ENCODE measurements around the gene PDE4D.

The PDE4D gene

GRCh38 chr5:59055745-59056448 lies 837.6 kb downstream of the PDE4D start:
- Histone ChIP-seq H3K9ac (ENCODE audit: low read depth, low read length) (no peak overlapping the region), H3K36me3 (ENCODE audit: insufficient read depth, low read length) (no peaks in the 10 kb centered on the region), H3K4me1 (ENCODE audit: control insufficient read depth, insufficient read depth, low read length) (no peaks in the 10 kb centered on the region), H3K27me3 (ENCODE audit: control insufficient read depth, insufficient read depth, low read length) (no peaks in the 10 kb centered on the region), H3K4me2 (ENCODE audit: low read length) (no peak overlapping the region), H3K9me3 (replicated peaks; ENCODE audit: low read length) (no peaks in the 10 kb centered on the region), H3K4me3 (ENCODE audit: low read length) (no peak overlapping the region)

- Histone ChIP-seq H3K9me3 (replicated peaks; ENCODE audit: low read length) (no peaks in the 10 kb centered on the region), H3K27me3 (ENCODE audit: control insufficient read depth, insufficient read depth, low read length) (no peaks in the 10 kb centered on the region), H3K9ac (ENCODE audit: low read depth, low read length) (no peak overlapping the region), H3K4me3 (ENCODE audit: low read length) (no peak overlapping the region), H3K4me1 (ENCODE audit: control insufficient read depth, insufficient read depth, low read length) (no peaks in the 10 kb centered on the region), H3K36me3 (ENCODE audit: insufficient read depth, low read length) (no peaks in the 10 kb centered on the region), H3K4me2 (ENCODE audit: low read length) (no peak overlapping the region)
These were observed 838.5 kb downstream of the PDE4D start for GRCh38 chr5:59054963-59055528.

GRCh38 chr5:59051951-59052350 lies 841.6 kb downstream of the PDE4D start:
- H3K9me3 ChIP-seq (replicated peaks; ENCODE audit: low read length): no peaks in the 10 kb centered on the region
- H3K9ac ChIP-seq (ENCODE audit: low read depth, low read length): no peak overlapping the region
- no peak overlapping the region for H3K4me2 ChIP-seq (ENCODE audit: low read length)
- H3K27me3 ChIP-seq (ENCODE audit: control insufficient read depth, insufficient read depth, low read length): no peaks in the 10 kb centered on the region
- no peaks in the 10 kb centered on the region for H3K4me1 ChIP-seq (ENCODE audit: control insufficient read depth, insufficient read depth, low read length)
- no peaks in the 10 kb centered on the region for H3K36me3 ChIP-seq (ENCODE audit: insufficient read depth, low read length)
- H3K4me3 ChIP-seq (ENCODE audit: low read length): no peak overlapping the region

- H3K9ac ChIP-seq (ENCODE audit: low read depth, low read length): no peak overlapping the region
- H3K9me3 ChIP-seq (replicated peaks; ENCODE audit: low read length): no peaks in the 10 kb centered on the region
- H3K4me2 ChIP-seq (ENCODE audit: low read length): no peak overlapping the region
- H3K4me3 ChIP-seq (ENCODE audit: low read length): no peak overlapping the region
- H3K36me3 ChIP-seq (ENCODE audit: insufficient read depth, low read length): no peaks in the 10 kb centered on the region
- H3K4me1 ChIP-seq (ENCODE audit: control insufficient read depth, insufficient read depth, low read length): no peaks in the 10 kb centered on the region
- H3K27me3 ChIP-seq (ENCODE audit: control insufficient read depth, insufficient read depth, low read length): no peaks in the 10 kb centered on the region
These were observed 844.4 kb downstream of the PDE4D start for GRCh38 chr5:59049095-59049494.

GRCh38 chr5:59042201-59043055 lies 851.1 kb downstream of the PDE4D start:
- Histone ChIP-seq H3K27me3 (ENCODE audit: control insufficient read depth, insufficient read depth, low read length) (no peaks in the 10 kb centered on the region), H3K4me2 (ENCODE audit: low read length) (peak overlapping the region; percentile 13), H3K4me1 (ENCODE audit: control insufficient read depth, insufficient read depth, low read length) (peaks cover 28% of the 10 kb centered on the region), H3K36me3 (ENCODE audit: insufficient read depth, low read length) (no peaks in the 10 kb centered on the region), H3K9ac (ENCODE audit: low read depth, low read length) (peak overlapping the region; percentile 26), H3K9me3 (replicated peaks; ENCODE audit: low read length) (no peaks in the 10 kb centered on the region), H3K4me3 (ENCODE audit: low read length) (no peak overlapping the region)

GRCh38 chr5:59041355-59041754 lies 852.2 kb downstream of the PDE4D start:
- H3K36me3 ChIP-seq (ENCODE audit: insufficient read depth, low read length): no peaks in the 10 kb centered on the region
- no peaks in the 10 kb centered on the region for H3K27me3 ChIP-seq (ENCODE audit: control insufficient read depth, insufficient read depth, low read length)
- no peak overlapping the region for H3K4me2 ChIP-seq (ENCODE audit: low read length)
- H3K9me3 ChIP-seq (replicated peaks; ENCODE audit: low read length): no peaks in the 10 kb centered on the region
- H3K9ac ChIP-seq (ENCODE audit: low read depth, low read length): no peak overlapping the region
- peaks cover 38% of the 10 kb centered on the region for H3K4me1 ChIP-seq (ENCODE audit: control insufficient read depth, insufficient read depth, low read length)
- no peak overlapping the region for H3K4me3 ChIP-seq (ENCODE audit: low read length)

- no peaks in the 10 kb centered on the region for H3K9me3 ChIP-seq (replicated peaks; ENCODE audit: low read length)
These were observed 852.7 kb downstream of the PDE4D start for GRCh38 chr5:59040804-59041201.

GRCh38 chr5:59040024-59040803 lies 853.3 kb downstream of the PDE4D start:
- Histone ChIP-seq H3K4me1 (ENCODE audit: control insufficient read depth, insufficient read depth, low read length) (peaks cover 47% of the 10 kb centered on the region), H3K36me3 (ENCODE audit: insufficient read depth, low read length) (no peaks in the 10 kb centered on the region), H3K4me3 (ENCODE audit: low read length) (peak overlapping the region; percentile 94), H3K4me2 (ENCODE audit: low read length) (peak overlapping the region; percentile 95), H3K27me3 (ENCODE audit: control insufficient read depth, insufficient read depth, low read length) (no peaks in the 10 kb centered on the region), H3K9ac (ENCODE audit: low read depth, low read length) (peak overlapping the region; percentile 96), H3K9me3 (replicated peaks; ENCODE audit: low read length) (no peaks in the 10 kb centered on the region)

More at GRCh38 chr5:59040804-59041201, 852.7 kb downstream of the PDE4D start:
- Histone ChIP-seq H3K9ac (ENCODE audit: low read depth, low read length) (no peak overlapping the region), H3K27me3 (ENCODE audit: control insufficient read depth, insufficient read depth, low read length) (no peaks in the 10 kb centered on the region), H3K4me3 (ENCODE audit: low read length) (no peak overlapping the region), H3K4me2 (ENCODE audit: low read length) (no peak overlapping the region), H3K36me3 (ENCODE audit: insufficient read depth, low read length) (no peaks in the 10 kb centered on the region), H3K4me1 (ENCODE audit: control insufficient read depth, insufficient read depth, low read length) (peaks cover 41% of the 10 kb centered on the region)

GRCh38 chr5:59039296-59040023 lies 854.1 kb downstream of the PDE4D start:
- H3K4me2 ChIP-seq (ENCODE audit: low read length): peak overlapping the region; percentile 95
- no peaks in the 10 kb centered on the region for H3K9me3 ChIP-seq (replicated peaks; ENCODE audit: low read length)
- peak overlapping the region; percentile 94 for H3K4me3 ChIP-seq (ENCODE audit: low read length)
- H3K4me1 ChIP-seq (ENCODE audit: control insufficient read depth, insufficient read depth, low read length): peaks cover 54% of the 10 kb centered on the region
- no peaks in the 10 kb centered on the region for H3K36me3 ChIP-seq (ENCODE audit: insufficient read depth, low read length)
- peak overlapping the region; percentile 96 for H3K9ac ChIP-seq (ENCODE audit: low read depth, low read length)
- H3K27me3 ChIP-seq (ENCODE audit: control insufficient read depth, insufficient read depth, low read length): no peaks in the 10 kb centered on the region

- no peaks in the 10 kb centered on the region for H3K36me3 ChIP-seq (ENCODE audit: insufficient read depth, low read length)
- H3K9me3 ChIP-seq (replicated peaks; ENCODE audit: low read length): no peaks in the 10 kb centered on the region
- H3K27me3 ChIP-seq (ENCODE audit: control insufficient read depth, insufficient read depth, low read length): no peaks in the 10 kb centered on the region
- H3K4me3 ChIP-seq (ENCODE audit: low read length): peak overlapping the region; percentile 94
- H3K9ac ChIP-seq (ENCODE audit: low read depth, low read length): peak overlapping the region; percentile 96
- H3K4me1 ChIP-seq (ENCODE audit: control insufficient read depth, insufficient read depth, low read length): peaks cover 55% of the 10 kb centered on the region
- H3K4me2 ChIP-seq (ENCODE audit: low read length): peak overlapping the region; percentile 95
These were observed 854.7 kb downstream of the PDE4D start for GRCh38 chr5:59038798-59039295.

Data from skeletal muscle satellite cell (primary cell).